8988T (cell line): ENCODE data around the gene SUPV3L1.
A peak's percentile ranks its signal among the peaks of the same experiment; 100 is the strongest.
"Not testable (repeated sequence)": the region's sequence is repeated elsewhere in the genome, so short reads cannot be mapped to it uniquely, and the experiment has no call there.

Experiments
- DNase-seq: peaks from one replicate; pipeline ENCODE4 v3.0.0; 2011

Gene SUPV3L1

GRCh38 chr10:69232736-69233480, 52.9 kb downstream of the SUPV3L1 start:
- no peak for DNase-seq

GRCh38 chr10:69234447-69234846, 54.4 kb downstream of the SUPV3L1 start:
- DNase-seq: no peak

GRCh38 chr10:69237528-69238159, 57.6 kb downstream of the SUPV3L1 start:
- DNase-seq: peak; percentile 61

- DNase-seq: no peak
Observed at GRCh38 chr10:69239136-69239535, 59.1 kb downstream of the SUPV3L1 start.

- DNase-seq: no peak
Observed at GRCh38 chr10:69239816-69240434, 59.9 kb downstream of the SUPV3L1 start.

GRCh38 chr10:69240455-69240854, 60.4 kb downstream of the SUPV3L1 start:
- no peak for DNase-seq

- DNase-seq: no peak
Observed at GRCh38 chr10:69241575-69241974, 61.5 kb downstream of the SUPV3L1 start.

- no peak for DNase-seq
Observed at GRCh38 chr10:69242040-69242851, 62.2 kb downstream of the SUPV3L1 start.

- no peak for DNase-seq
Observed at GRCh38 chr10:69242852-69243212, 62.8 kb downstream of the SUPV3L1 start.

GRCh38 chr10:69243817-69244216, 63.8 kb downstream of the SUPV3L1 start:
- DNase-seq: no peak

- no peak for DNase-seq
Observed at GRCh38 chr10:69246036-69246435, 66.0 kb downstream of the SUPV3L1 start.

- no peak for DNase-seq
Observed at GRCh38 chr10:69246581-69247312, 66.7 kb downstream of the SUPV3L1 start.

GRCh38 chr10:69247313-69247710, 67.3 kb downstream of the SUPV3L1 start:
- no peak for DNase-seq

GRCh38 chr10:69248117-69248730, 68.2 kb downstream of the SUPV3L1 start:
- no peak for DNase-seq

GRCh38 chr10:69250041-69250440, 70.0 kb downstream of the SUPV3L1 start:
- DNase-seq: no peak

- DNase-seq: not testable (repeated sequence)
Observed at GRCh38 chr10:69251417-69251816, 71.4 kb downstream of the SUPV3L1 start.

GRCh38 chr10:69253171-69253570, 73.1 kb downstream of the SUPV3L1 start:
- DNase-seq: no peak

- no peak for DNase-seq
Observed at GRCh38 chr10:69254877-69255276, 74.8 kb downstream of the SUPV3L1 start.
